AG10803 (cell line): ENCODE measurements around the gene ATP6V1F.
A peak's percentile ranks its signal among the peaks of the same experiment; 100 is the strongest.

Source experiments
- DNase-seq: peaks from one replicate; pipeline ENCODE4 v3.0.0; 2010; ENCODE audit warnings: low read depth
- H3K4me3 ChIP-seq: 2 replicates; pipeline ENCODE4 v1.5.1; 2011; ENCODE audit warnings: mild to moderate bottlenecking, low read length, control low read depth
- TF ChIP-seq, protein P1 (sequence below): conservative IDR thresholded peaks from 2 replicates; pipeline ENCODE4 v1.5.1; 2011; ENCODE audit warnings: mild to moderate bottlenecking, low read length, control low read depth, inconsistent platforms

Gene ATP6V1F

DNA sequence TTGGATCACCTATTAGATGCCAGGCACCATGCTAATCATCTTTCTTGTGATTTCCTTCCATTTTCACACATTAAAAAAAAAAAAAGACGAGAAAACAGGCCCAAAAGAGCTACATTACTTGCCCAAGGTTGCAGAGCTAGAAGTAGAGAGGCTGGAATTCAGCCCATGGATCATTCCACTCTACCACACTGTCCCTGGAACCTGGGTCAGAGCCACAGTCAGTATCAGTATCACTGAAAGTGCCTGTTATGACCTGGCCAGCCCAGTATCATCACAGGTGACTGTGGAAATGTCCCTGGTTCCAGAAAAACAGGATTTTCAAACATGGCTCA, 35.8 kb upstream of the ATP6V1F start:
- TF ChIP-seq, protein P1, sequence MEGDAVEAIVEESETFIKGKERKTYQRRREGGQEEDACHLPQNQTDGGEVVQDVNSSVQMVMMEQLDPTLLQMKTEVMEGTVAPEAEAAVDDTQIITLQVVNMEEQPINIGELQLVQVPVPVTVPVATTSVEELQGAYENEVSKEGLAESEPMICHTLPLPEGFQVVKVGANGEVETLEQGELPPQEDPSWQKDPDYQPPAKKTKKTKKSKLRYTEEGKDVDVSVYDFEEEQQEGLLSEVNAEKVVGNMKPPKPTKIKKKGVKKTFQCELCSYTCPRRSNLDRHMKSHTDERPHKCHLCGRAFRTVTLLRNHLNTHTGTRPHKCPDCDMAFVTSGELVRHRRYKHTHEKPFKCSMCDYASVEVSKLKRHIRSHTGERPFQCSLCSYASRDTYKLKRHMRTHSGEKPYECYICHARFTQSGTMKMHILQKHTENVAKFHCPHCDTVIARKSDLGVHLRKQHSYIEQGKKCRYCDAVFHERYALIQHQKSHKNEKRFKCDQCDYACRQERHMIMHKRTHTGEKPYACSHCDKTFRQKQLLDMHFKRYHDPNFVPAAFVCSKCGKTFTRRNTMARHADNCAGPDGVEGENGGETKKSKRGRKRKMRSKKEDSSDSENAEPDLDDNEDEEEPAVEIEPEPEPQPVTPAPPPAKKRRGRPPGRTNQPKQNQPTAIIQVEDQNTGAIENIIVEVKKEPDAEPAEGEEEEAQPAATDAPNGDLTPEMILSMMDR, result no peak
- H3K4me3 ChIP-seq, result no peak overlapping the region
- DNase-seq, result no peak

DNA sequence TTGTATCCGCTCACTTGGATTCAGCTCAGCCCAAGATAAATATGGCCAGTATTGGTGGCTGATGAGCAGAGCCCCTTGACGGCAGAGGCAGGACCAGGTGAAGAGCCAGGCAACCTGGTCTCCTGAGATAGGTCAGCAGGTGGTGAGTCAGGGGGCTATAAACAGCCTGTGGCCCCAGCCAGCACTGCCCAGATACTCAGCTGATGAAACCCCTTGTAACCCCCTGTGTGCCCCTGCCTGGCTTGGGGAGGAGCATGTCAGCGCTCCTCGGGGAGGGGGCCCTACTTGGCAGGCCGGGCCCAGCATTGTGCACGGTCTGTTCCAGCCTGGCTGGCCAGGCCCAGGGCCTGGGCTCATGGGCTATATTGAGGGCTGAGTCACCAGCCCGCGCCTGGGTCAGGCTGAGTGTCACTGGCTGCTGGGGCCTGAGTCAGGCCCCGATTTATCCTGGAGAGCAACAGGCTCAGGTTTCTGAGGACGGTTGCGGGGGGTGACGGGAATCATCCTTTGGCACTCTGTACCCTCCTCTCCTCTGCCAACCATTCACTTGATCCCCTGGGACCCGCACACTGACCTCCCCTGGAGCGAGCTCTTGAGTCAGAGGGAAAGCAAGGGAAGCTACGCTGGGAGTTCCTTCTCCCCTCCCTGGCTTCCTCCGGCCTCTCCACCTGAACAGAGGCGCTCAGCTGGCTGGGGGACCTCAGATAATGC, 35.3 kb upstream of the ATP6V1F start:
- TF ChIP-seq, protein P1, result no peak
- peak; percentile 85 for DNase-seq
- H3K4me3 ChIP-seq, result no peak overlapping the region

DNA sequence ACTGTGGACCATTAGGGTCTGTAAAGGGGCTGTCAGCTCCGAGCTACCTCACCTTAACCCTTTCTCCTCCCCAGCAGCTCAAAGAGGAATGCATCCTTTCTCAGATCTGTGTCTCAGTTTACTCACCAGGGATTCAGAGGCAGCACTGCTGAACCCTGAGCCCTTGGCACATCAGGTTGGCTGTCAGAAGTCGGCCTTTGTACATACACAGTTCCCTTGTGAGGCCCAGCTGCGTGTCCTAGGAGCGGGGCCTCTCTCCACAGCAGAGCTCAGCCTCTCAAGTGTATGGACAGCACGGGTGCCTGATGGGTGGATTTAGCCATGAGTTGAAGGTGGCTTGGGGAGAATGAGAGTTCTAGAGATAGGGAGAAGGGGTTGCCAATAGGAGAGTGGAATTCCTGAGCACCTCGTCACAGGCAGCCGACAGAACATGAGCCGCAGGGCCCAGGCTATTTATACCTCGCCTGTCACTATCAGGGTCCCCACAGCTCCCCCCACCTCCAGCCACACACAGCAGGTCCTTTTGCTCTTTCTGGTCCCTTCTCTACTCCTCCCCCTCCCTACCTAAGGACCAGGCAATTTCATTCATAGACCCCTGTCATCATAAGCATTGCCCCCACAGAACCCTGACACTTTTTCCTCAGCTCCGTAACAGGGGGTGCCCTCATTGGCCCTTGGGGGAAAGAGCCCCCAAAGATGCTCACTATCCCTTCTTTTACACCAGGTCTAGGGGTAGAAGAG, 34.5 kb upstream of the ATP6V1F start:
- TF ChIP-seq, protein P1, result no peak
- peak; percentile 75 for DNase-seq

DNA sequence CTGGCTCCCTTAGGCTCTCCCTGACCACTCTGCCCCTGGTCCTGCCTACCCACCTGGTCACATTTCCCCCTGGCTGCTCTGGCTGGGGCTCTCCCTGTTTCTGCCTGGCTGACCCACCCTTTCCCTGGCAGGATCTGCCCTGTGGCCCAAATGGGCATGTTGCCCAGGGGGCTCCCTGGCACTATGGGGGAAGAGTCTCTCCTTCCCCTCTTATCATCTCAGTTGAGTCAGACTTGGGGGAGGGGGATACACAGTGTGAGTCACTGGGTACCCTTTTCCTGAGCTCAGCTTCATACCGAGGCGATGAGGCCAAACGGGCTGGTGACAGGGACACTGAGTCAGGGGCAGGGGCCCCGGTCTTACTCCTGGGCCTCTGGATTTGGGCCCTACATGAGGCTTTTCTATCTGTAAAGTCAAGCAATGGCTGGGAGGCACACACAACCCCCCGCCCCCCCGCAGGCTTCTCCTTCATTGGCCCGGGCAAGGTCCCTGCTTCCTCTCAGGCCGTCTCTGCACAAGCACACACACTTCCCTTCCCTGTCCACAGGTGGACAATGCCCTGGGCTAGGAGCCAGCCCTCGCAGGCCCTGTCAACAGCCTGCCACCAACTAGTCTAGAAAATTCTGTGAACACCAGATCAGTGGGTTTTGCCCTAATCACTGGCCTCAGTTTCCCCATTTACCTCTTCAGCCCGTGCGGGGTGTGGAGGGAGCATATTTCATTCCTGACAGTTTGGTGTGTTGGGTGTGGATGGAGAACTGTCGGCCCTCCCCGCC, 33.1 kb upstream of the ATP6V1F start:
- peak; percentile 34 for DNase-seq
- peak overlapping the region; percentile 52 for H3K4me3 ChIP-seq
- TF ChIP-seq, protein P1, result 0 out of 2 replicates have a peak, but pooled peaks have one; percentile 1

More for the DNA sequence above, 34.5 kb upstream of the ATP6V1F start:
- H3K4me3 ChIP-seq, result no peak overlapping the region

DNA sequence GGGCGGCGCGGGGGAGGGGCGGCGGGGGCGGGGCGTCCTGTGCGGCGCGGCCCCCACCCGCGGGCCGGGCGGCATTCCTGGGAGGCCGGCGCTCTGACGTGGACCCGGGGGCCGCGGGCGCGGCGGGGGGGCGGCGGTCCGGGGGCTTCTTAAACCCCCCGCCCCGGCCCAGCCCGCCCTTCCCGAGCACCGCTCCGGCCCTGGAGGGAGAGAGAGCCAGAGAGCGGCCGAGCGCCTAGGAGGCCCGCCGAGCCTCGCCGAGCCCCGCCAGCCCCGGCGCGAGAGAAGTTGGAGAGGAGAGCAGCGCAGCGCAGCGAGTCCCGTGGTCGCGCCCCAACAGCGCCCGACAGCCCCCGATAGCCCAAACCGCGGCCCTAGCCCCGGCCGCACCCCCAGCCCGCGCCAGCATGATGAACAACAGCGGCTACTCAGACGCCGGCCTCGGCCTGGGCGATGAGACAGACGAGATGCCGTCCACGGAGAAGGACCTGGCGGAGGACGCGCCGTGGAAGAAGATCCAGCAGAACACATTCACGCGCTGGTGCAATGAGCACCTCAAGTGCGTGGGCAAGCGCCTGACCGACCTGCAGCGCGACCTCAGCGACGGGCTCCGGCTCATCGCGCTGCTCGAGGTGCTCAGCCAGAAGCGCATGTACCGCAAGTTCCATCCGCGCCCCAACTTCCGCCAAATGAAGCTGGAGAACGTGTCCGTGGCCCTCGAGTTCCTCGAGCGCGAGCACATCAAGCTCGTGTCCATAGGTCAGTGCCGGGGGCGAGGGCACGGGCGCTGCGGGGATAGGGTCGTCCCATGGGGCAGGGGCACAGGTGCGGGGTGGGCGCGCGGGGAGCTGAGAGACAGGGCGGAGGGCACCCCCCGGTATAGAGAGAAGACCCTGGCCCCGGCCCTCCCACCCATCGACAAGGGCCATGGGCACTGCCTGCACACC, 32.2 kb upstream of the ATP6V1F start, which contains the start of gene FLNC:
Gene FLNC, plus strand, starts transcription at position 176 of the 947 bp plus-strand sequence. Its CDS starts 232 bp downstream, at position 408.
- TF ChIP-seq, protein P1, result no peak
- DNase-seq, result peak; percentile 78
- H3K4me3 ChIP-seq, result peak within 1 kb of the TSS; percentile 96

DNA sequence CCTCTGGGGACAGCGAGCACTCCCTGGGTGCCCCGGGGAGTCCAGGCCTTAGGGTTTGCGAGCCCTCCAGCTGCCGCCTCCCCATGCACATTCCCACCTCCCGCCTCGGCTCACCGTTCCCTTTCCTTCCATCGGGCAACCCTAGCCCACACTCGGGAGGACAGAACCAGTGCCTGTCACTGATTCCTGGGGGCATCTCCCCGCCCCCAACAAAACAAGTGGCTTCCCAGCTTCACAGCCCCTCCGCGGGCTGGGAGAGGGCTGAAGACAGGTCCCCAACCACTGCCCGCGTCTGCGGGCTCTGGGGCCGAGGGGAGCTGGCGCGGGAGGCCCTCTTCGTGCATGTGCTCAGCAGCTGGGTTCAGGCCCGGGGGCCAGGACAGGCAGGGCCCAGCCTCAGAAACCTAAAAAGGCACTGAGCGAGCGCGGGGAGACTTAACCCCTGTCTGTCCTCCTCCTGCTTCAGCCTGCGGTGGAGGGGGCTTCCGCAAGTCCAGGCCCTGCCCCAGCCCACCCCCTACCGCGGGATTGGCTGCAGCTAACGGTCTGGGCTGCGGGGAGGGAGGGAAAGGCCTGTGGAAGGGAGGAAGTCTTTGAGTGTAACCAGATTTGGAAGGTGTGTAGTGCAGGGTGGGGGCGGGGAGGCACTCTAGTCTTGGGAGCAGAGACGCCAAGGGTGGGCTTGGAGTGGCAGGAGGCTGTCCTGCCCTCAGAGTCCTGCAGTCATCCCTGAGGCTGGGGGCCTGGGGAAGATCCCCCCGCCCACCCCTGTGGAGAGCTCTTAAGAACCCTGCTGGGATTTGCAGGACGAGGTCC, 31.3 kb upstream of the ATP6V1F start:
- H3K4me3 ChIP-seq, result peak overlapping the region; percentile 96
- peak; percentile 64 for DNase-seq
- TF ChIP-seq, protein P1, result no peak
